GM12878 (cell line): Measurements from ENCODE around the gene NAA38.
A peak's percentile ranks its signal among the peaks of the same experiment; 100 is the strongest.

Source experiments
- CBX5 ChIP-seq: sonication (generic); IDR thresholded peaks from 2 replicates; pipeline ENCODE4 v1.6.1; 2016; ENCODE audit warnings: low read depth, moderate library complexity, mild to moderate bottlenecking, inconsistent platforms
- CTCF ChIP-seq, 3 experiments: IDR thresholded peaks in 2 of 3; conservative IDR thresholded peaks in 1 of 3; 2 replicates each; pipeline ENCODE4 v1.5.1; 2011; ENCODE audit warnings: low read depth in 3 of 3, low read length in 3 of 3, mild to moderate bottlenecking in 3 of 3, control low read depth in 2 of 3, moderate library complexity in 2 of 3, inconsistent platforms in 1 of 3, mixed read lengths in 1 of 3; ENCODE audit not compliant: control insufficient read depth in 2 of 3, insufficient read depth in 1 of 3; ENCODE audit errors: extremely low read depth in 1 of 3
- EGR1 ChIP-seq, 2 experiments: IDR thresholded peaks; 1 replicate in 1 of 2; 2 replicates in 1 of 2; pipeline ENCODE4 v1.6.1; 2011 to 2012; ENCODE audit warnings: low read depth in 2 of 2, low read length in 2 of 2, borderline replicate concordance in 1 of 2, mild to moderate bottlenecking in 1 of 2, moderate library complexity in 1 of 2
- EZH2 ChIP-seq: IDR thresholded peaks from 2 replicates; pipeline ENCODE4 v1.6.1; 2012; ENCODE audit warnings: low read depth, mild to moderate bottlenecking, control low read depth, inconsistent platforms, low read length, borderline replicate concordance; ENCODE audit not compliant: control insufficient read depth
- HDGF ChIP-seq: fragments of 450-650 bp; IDR thresholded peaks from 2 replicates; pipeline ENCODE4 v1.6.1; 2016; ENCODE audit warnings: antibody characterized with exemption
- POLR2A ChIP-seq: IDR thresholded peaks from 2 replicates; pipeline ENCODE4 v1.6.1; 2011; ENCODE audit warnings: low read depth, mild to moderate bottlenecking, low read length
- POLR2AphosphoS5 ChIP-seq: IDR thresholded peaks from 2 replicates; pipeline ENCODE4 v1.6.1; 2011; ENCODE audit warnings: mild to moderate bottlenecking, low read length, inconsistent platforms
- RAD21 ChIP-seq: IDR thresholded peaks from 2 replicates; pipeline ENCODE4 v1.6.1; 2011; ENCODE audit warnings: mild to moderate bottlenecking, low read depth, low read length, moderate library complexity; ENCODE audit not compliant: insufficient read depth
- SP1 ChIP-seq: IDR thresholded peaks from one replicate; pipeline ENCODE4 v1.6.1; 2011; ENCODE audit warnings: low read depth, low read length
- SPI1 ChIP-seq: IDR thresholded peaks from 2 replicates; pipeline ENCODE4 v1.6.1; 2011; ENCODE audit warnings: low read depth, mild to moderate bottlenecking, low read length, moderate library complexity, borderline replicate concordance; ENCODE audit not compliant: insufficient read depth
- ZBTB11 ChIP-seq: fragments of 450-650 bp; formaldehyde crosslinking; IDR thresholded peaks from 2 replicates; pipeline ENCODE4 v1.5.0; 2022; ENCODE audit warnings: mild to moderate bottlenecking, missing genetic modification characterization
- ZNF207 ChIP-seq: fragments of 450-650 bp; IDR thresholded peaks from 2 replicates; pipeline ENCODE4 v1.6.1; 2014; ENCODE audit warnings: antibody characterized with exemption, mild to moderate bottlenecking, borderline replicate concordance
- ZNF274 ChIP-seq: IDR thresholded peaks from one replicate; pipeline ENCODE4 v1.8.0; 2011; ENCODE audit not compliant: insufficient read length, insufficient read depth
- TF ChIP-seq, protein P1 (sequence below): fragments of 450-650 bp; IDR thresholded peaks from 2 replicates; pipeline ENCODE4 v1.6.1; 2016; ENCODE audit warnings: mild to moderate bottlenecking

GRCh38 chr17:7838090-7839075, 19.0 kb downstream of the NAA38 start:
- TF ChIP-seq POLR2A: 0 out of 2 replicates have a peak, but pooled peaks have one; percentile 25
- TF ChIP-seq CTCF (IDR thresholded peaks at IDR 0.05 in 2 of 3, conservative IDR thresholded peaks at IDR 0.05 in 1 of 3; ENCODE audit: control insufficient read depth in 2 of 3, extremely low read depth in 1 of 3, insufficient read depth in 1 of 3, low read depth in 3 of 3, low read length in 3 of 3): no peak
- no peak for TF ChIP-seq EZH2
- no peak for TF ChIP-seq CBX5
- peak; percentile 22 for TF ChIP-seq SP1
- TF ChIP-seq SPI1: no peak
- no peak for TF ChIP-seq POLR2AphosphoS5
- TF ChIP-seq ZNF274: no peak
- TF ChIP-seq ZBTB11 (CRISPR knock-in tag): no peak
- TF ChIP-seq, protein P1, sequence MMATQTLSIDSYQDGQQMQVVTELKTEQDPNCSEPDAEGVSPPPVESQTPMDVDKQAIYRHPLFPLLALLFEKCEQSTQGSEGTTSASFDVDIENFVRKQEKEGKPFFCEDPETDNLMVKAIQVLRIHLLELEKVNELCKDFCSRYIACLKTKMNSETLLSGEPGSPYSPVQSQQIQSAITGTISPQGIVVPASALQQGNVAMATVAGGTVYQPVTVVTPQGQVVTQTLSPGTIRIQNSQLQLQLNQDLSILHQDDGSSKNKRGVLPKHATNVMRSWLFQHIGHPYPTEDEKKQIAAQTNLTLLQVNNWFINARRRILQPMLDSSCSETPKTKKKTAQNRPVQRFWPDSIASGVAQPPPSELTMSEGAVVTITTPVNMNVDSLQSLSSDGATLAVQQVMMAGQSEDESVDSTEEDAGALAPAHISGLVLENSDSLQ: no peak
- TF ChIP-seq ZNF207: no peak
- no peak for TF ChIP-seq RAD21
- 0 out of 3 replicates have a peak, but pooled peaks of 1 of the 2 experiments have one; percentile 2 for TF ChIP-seq EGR1 (IDR thresholded peaks at IDR 0.05; ENCODE audit: borderline replicate concordance in 1 of 2, low read depth in 2 of 2, low read length in 2 of 2)
- TF ChIP-seq HDGF: peak; percentile 68; the same call in 1 of the 2 replicates
